Measurements from ENCODE around the gene PDE9A.
"Not testable (repeated sequence)": the region's sequence is repeated elsewhere in the genome, so short reads cannot be mapped to it uniquely, and the experiment has no call there.

PDE9A gene

DNA sequence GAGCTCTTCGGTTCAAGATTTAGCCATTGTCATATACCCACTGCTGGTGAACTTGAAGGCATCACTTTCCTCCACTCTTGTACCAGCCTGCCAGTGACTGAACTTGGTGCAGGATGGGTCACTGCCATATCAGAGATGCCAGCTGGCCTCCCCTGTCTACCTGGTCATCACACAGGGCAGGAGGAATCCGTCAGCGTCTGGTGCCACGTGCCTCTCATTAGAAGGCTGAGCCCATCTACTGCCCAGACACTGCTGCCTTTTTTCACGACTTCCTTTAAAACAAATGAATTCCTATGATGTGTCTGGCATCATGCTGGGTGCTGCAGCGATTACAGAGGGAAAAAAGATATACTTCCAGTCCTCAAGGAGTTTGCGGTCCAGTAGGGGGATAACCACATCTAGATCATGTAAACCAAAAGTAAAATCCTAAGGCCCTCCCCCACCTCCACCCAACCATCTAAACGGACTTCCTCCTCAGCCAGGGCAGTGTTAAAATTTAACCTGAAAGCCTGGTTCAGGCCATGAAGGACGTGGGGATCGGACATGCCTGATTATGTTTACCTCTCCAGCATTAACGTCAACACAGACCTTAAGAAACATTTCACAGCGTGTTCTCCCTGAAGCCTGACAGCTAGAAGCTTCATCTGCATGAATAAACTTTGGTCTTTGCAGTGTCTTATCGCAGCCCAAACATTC is 29.2 kb upstream of the PDE9A start:
- H3K27me3 ChIP-seq (replicated peaks; ENCODE audit: control insufficient read depth, insufficient read depth, low read length): no peaks in the 10 kb centered on the region; the same call in none of the 2 replicates

DNA sequence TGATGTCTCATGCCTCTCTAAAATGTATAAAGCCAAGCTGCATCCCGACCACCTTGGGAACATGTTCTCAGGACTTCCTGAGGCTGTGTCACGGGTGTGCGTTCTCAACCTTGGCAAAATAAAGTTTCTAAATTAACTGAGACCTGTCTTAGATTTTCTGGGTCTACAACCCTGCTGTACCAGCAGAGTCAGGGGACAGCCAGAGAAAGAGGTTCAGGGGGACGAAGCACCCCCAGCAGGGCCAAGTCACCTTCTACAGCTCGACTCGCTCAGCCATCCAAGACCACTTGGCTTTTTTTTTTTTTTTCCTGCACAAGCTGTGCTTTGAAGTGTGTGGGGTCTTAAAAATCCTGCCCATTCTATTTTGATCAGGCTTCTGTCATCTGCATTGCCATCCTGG is 28.5 kb upstream of the PDE9A start:
- TF ChIP-seq, protein P1, sequence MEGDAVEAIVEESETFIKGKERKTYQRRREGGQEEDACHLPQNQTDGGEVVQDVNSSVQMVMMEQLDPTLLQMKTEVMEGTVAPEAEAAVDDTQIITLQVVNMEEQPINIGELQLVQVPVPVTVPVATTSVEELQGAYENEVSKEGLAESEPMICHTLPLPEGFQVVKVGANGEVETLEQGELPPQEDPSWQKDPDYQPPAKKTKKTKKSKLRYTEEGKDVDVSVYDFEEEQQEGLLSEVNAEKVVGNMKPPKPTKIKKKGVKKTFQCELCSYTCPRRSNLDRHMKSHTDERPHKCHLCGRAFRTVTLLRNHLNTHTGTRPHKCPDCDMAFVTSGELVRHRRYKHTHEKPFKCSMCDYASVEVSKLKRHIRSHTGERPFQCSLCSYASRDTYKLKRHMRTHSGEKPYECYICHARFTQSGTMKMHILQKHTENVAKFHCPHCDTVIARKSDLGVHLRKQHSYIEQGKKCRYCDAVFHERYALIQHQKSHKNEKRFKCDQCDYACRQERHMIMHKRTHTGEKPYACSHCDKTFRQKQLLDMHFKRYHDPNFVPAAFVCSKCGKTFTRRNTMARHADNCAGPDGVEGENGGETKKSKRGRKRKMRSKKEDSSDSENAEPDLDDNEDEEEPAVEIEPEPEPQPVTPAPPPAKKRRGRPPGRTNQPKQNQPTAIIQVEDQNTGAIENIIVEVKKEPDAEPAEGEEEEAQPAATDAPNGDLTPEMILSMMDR (IDR thresholded peaks at IDR 0.05; ENCODE audit: insufficient read depth, low read length, poor library complexity, severe bottlenecking): no peak
- Histone ChIP-seq H3K4me3 (replicated peaks; ENCODE audit: low read depth, low read length) (no peak overlapping the region), H3K36me3 (ENCODE audit: control insufficient read depth, insufficient read depth, low read length) (no peaks in the 10 kb centered on the region), H3K27me3 (replicated peaks; ENCODE audit: control insufficient read depth, insufficient read depth, low read length) (no peaks in the 10 kb centered on the region; the same call in none of the 2 replicates)
- no peak for DNase-seq (ENCODE audit: extremely low read depth, insufficient read length)

More for the DNA sequence above, 29.2 kb upstream of the PDE9A start:
- TF ChIP-seq, protein P1 (IDR thresholded peaks at IDR 0.05; ENCODE audit: insufficient read depth, low read length, poor library complexity, severe bottlenecking): no peak
- Histone ChIP-seq H3K36me3 (ENCODE audit: control insufficient read depth, insufficient read depth, low read length) (no peaks in the 10 kb centered on the region), H3K4me3 (replicated peaks; ENCODE audit: low read depth, low read length) (no peak overlapping the region)
- DNase-seq (ENCODE audit: extremely low read depth, insufficient read length): no peak

DNA sequence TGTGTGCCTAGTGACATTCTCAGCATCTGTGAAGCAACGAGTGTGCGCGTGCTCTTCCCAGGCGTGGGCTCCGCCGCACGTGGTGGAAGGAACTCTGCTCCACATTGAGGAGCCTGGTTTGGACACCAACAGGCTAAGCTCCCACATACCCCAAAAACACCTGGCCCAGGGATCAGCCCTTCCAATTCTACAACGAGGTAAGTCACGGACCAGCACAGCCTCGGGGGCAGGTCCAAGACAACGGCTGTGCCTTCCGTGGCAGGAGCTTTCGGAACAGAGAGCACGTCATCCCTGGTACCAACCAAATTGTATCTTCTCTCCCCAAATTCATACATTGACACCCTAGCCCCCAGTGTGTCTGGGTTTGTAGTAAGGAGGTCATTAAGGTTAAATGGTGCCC is 27.2 kb upstream of the PDE9A start:
- Histone ChIP-seq H3K4me3 (replicated peaks; ENCODE audit: low read depth, low read length) (no peak overlapping the region), H3K36me3 (ENCODE audit: control insufficient read depth, insufficient read depth, low read length) (no peaks in the 10 kb centered on the region), H3K27me3 (replicated peaks; ENCODE audit: control insufficient read depth, insufficient read depth, low read length) (no peaks in the 10 kb centered on the region; the same call in none of the 2 replicates)
- DNase-seq (ENCODE audit: extremely low read depth, insufficient read length): no peak
- TF ChIP-seq, protein P1 (IDR thresholded peaks at IDR 0.05; ENCODE audit: insufficient read depth, low read length, poor library complexity, severe bottlenecking): no peak

DNA sequence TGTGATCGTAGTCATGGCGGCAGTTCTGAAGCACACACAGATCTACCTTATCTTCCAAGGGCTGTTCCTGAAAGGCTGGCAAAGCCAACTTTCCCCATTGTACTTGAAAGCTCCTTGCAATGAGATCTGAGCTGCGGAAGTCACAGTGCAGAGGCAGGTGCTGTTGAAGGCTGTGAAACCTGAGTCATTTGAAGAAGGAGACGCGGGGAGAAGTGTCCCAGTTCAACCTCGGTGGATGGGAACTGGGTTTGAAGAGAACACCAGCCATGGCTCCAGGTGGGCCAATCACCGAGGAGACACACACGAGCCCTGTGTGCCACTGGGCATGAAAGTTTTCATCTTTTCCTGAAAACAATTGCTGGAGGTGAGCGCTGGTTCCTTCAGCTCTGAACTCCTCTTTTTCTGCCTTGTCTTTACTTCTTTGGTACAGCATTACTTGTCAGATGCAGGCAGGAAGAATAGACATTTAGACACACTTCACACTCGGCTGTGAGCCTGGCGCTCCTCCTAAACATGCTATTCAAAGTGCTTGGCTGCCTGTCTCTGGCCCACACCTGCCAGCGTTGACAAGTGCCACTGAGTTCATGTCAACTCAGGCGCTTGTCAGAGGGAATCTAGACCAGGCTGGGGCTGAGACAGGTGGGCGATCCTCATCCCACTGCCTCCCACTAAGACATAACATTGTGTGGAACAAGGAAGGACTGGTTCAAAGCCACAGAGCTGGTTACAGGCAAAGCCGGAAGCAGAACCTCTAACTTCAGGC is 25.7 kb upstream of the PDE9A start:
- no peak for DNase-seq (ENCODE audit: extremely low read depth, insufficient read length)
- TF ChIP-seq, protein P1 (IDR thresholded peaks at IDR 0.05; ENCODE audit: insufficient read depth, low read length, poor library complexity, severe bottlenecking): no peak
- Histone ChIP-seq H3K4me3 (replicated peaks; ENCODE audit: low read depth, low read length) (no peak overlapping the region), H3K36me3 (ENCODE audit: control insufficient read depth, insufficient read depth, low read length) (no peaks in the 10 kb centered on the region), H3K27me3 (replicated peaks; ENCODE audit: control insufficient read depth, insufficient read depth, low read length) (no peaks in the 10 kb centered on the region; the same call in none of the 2 replicates)

DNA sequence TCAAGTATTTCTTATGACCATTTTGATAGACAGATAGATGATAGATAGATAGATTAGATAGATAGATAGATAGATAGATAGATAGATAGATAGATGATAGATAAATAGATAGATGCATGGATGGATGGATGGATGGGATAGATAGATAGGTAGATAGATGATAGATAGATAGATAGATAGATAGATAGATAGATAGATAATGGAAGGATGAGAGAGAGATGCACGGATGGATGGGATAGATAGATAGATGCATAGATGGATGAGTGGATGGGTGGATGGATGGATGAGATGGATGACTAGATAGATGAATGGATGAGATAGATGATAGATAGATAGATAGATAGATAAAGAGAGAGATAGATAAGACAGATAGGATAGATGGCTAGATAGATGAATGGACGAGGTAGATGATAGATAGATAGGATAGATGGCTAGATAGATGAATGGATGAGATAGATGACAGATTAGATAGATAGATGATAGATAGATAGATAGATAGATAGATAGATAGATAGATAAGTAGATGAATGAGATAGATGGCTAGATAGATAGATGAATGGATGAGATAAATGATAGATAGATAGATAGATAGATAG is 24.9 kb upstream of the PDE9A start:
- not testable (repeated sequence) for H3K27me3 ChIP-seq (replicated peaks; ENCODE audit: control insufficient read depth, insufficient read depth, low read length); DNase-seq (ENCODE audit: extremely low read depth, insufficient read length); H3K36me3 ChIP-seq (ENCODE audit: control insufficient read depth, insufficient read depth, low read length); H3K4me3 ChIP-seq (replicated peaks; ENCODE audit: low read depth, low read length)
